ENCODE data around the gene NTRK2.
A peak's percentile ranks its signal among the peaks of the same experiment; 100 is the strongest.

Gene NTRK2

GRCh38 chr9:84849049-84849448, 179.5 kb downstream of the NTRK2 start:
- DNase-seq = no peak
- TF ChIP-seq CTCF (IDR thresholded peaks at IDR 0.05; ENCODE audit: low read depth, low read length, missing control alignments) = no peak
- Histone ChIP-seq H3K36me3 (replicated peaks) (no peaks in the 10 kb centered on the region), H3K4me3 (ENCODE audit: low read depth, low read length) (no peak overlapping the region), H3K27ac (no peak overlapping the region), H3K27me3 (replicated peaks) (no peaks in the 10 kb centered on the region)
- in situ Hi-C loops (cut with HindIII; ENCODE audit: low pct_ligation_motif_present, low sequenced_read_pairs) = no loop called here

- no peaks in the 10 kb centered on the region for H3K36me3 ChIP-seq (replicated peaks)
- no peak overlapping the region for H3K27ac ChIP-seq
- no peak for TF ChIP-seq CTCF (IDR thresholded peaks at IDR 0.05; ENCODE audit: low read depth, low read length, missing control alignments)
- no peak for DNase-seq
- in situ Hi-C loops (cut with HindIII; ENCODE audit: low pct_ligation_motif_present, low sequenced_read_pairs) = no loop called here
- H3K27me3 ChIP-seq (replicated peaks) = no peaks in the 10 kb centered on the region
- H3K4me3 ChIP-seq (ENCODE audit: low read depth, low read length) = no peak overlapping the region
Observed at GRCh38 chr9:84850830-84851392, 181.4 kb downstream of the NTRK2 start.

GRCh38 chr9:84851935-84852585, 182.5 kb downstream of the NTRK2 start:
- H3K27ac ChIP-seq = no peak overlapping the region
- in situ Hi-C loops (cut with HindIII; ENCODE audit: low pct_ligation_motif_present, low sequenced_read_pairs) = no loop called here
- no peak for TF ChIP-seq CTCF (IDR thresholded peaks at IDR 0.05; ENCODE audit: low read depth, low read length, missing control alignments)
- no peak overlapping the region for H3K4me3 ChIP-seq (ENCODE audit: low read depth, low read length)
- H3K27me3 ChIP-seq (replicated peaks) = no peaks in the 10 kb centered on the region
- no peaks in the 10 kb centered on the region for H3K36me3 ChIP-seq (replicated peaks)
- DNase-seq = peak; percentile 92

- no peak for DNase-seq
- H3K27me3 ChIP-seq (replicated peaks) = no peaks in the 10 kb centered on the region
- no peaks in the 10 kb centered on the region for H3K36me3 ChIP-seq (replicated peaks)
- H3K4me3 ChIP-seq (ENCODE audit: low read depth, low read length) = no peak overlapping the region
- no peak for TF ChIP-seq CTCF (IDR thresholded peaks at IDR 0.05; ENCODE audit: low read depth, low read length, missing control alignments)
- in situ Hi-C loops (cut with HindIII; ENCODE audit: low pct_ligation_motif_present, low sequenced_read_pairs) = no loop called here
- no peak overlapping the region for H3K27ac ChIP-seq
Observed at GRCh38 chr9:84852617-84853301, 183.2 kb downstream of the NTRK2 start.

GRCh38 chr9:84856181-84856632, 186.7 kb downstream of the NTRK2 start:
- in situ Hi-C loops (cut with HindIII; ENCODE audit: low pct_ligation_motif_present, low sequenced_read_pairs) = no loop called here
- H3K36me3 ChIP-seq (replicated peaks) = no peaks in the 10 kb centered on the region
- TF ChIP-seq CTCF (IDR thresholded peaks at IDR 0.05; ENCODE audit: low read depth, low read length, missing control alignments) = no peak
- no peak for DNase-seq
- no peak overlapping the region for H3K4me3 ChIP-seq (ENCODE audit: low read depth, low read length)
- no peaks in the 10 kb centered on the region for H3K27me3 ChIP-seq (replicated peaks)
- no peak overlapping the region for H3K27ac ChIP-seq
